WTC11 (cell line): ENCODE measurements around the gene MRPL46. TPM values are rescaled to one million over a fixed set of nuclear protein-coding genes. Genes with fewer than 3 reads are reported as not detected.
"Not testable (repeated sequence)": the region's sequence is repeated elsewhere in the genome, so short reads cannot be mapped to it uniquely, and the experiment has no call there.

Experiments
- ATAC-seq: fragments of 200-7000 bp; cut with Tn5 transposase; 2 replicates; pipeline ENCODE4 v1.10.0; 2021; ENCODE audit warnings: mild to moderate bottlenecking, moderate library complexity
- CTCF ChIA-PET: fragments of 300-600 bp; sonication (Branson Sonifier 250); formaldehyde crosslinking; loops from one replicate; lab custom pipeline; 2021; ENCODE audit warnings: antibody characterized with exemption; lab: Charles Lee
- POLR2A ChIA-PET: fragments of 350-600 bp; sonication (Branson Sonifier 250); formaldehyde crosslinking; loops from one replicate; lab custom pipeline; 2021; ENCODE audit warnings: antibody characterized with exemption; lab: Charles Lee
- DNase-seq: peaks from one replicate; pipeline ENCODE4 v3.0.0; 2021; ENCODE audit warnings: low spot score
- H3K27ac Mint-ChIP-seq: 2 replicates; pipeline ENCODE4 v1.8.0; 2021; ENCODE audit warnings: mixed read lengths
- H3K27me3 Mint-ChIP-seq: 2 replicates; pipeline ENCODE4 v1.8.0; 2021; ENCODE audit warnings: low read depth, mild to moderate bottlenecking, moderate library complexity, mixed read lengths
- H3K36me3 Mint-ChIP-seq: 2 replicates; pipeline ENCODE4 v1.8.0; 2021; ENCODE audit warnings: mixed read lengths
- H3K4me1 Mint-ChIP-seq: 2 replicates; pipeline ENCODE4 v1.8.0; 2022; ENCODE audit warnings: mixed read lengths
- H3K4me3 Mint-ChIP-seq: 2 replicates; pipeline ENCODE4 v1.8.0; 2021; ENCODE audit warnings: mild to moderate bottlenecking, moderate library complexity, mixed read lengths
- H3K9me3 Mint-ChIP-seq: 2 replicates; pipeline ENCODE4 v1.8.0; 2021; ENCODE audit warnings: mixed read lengths
- ATF3 ChIP-seq: sonication (generic); formaldehyde crosslinking; conservative IDR thresholded peaks from 2 replicates; pipeline ENCODE4 v1.8.1; 2022; ENCODE audit warnings: mild to moderate bottlenecking, missing genetic modification reagents
- CREB1 ChIP-seq: sonication (generic); formaldehyde crosslinking; IDR thresholded peaks from 2 replicates; pipeline ENCODE4 v1.8.0; 2023; ENCODE audit warnings: mild to moderate bottlenecking, missing genetic modification reagents
- E2F1 ChIP-seq: sonication (generic); formaldehyde crosslinking; IDR thresholded peaks from 2 replicates; pipeline ENCODE4 v1.8.0; 2022; ENCODE audit warnings: mild to moderate bottlenecking, missing genetic modification reagents
- GRHL2 ChIP-seq: fragments of 250-450 bp; sonication (Bioruptor Pico); IDR thresholded peaks from 2 replicates; pipeline ENCODE4 v1.8.0; 2022; ENCODE audit warnings: mild to moderate bottlenecking, moderate library complexity; ENCODE audit not compliant: insufficient replicate concordance, severe bottlenecking
- GTF2I ChIP-seq: fragments of 250-450 bp; sonication (Bioruptor Pico); conservative IDR thresholded peaks from 2 replicates; pipeline ENCODE4 v1.4.0; 2021; ENCODE audit warnings: mild to moderate bottlenecking
- HMGXB4 ChIP-seq: sonication (generic); formaldehyde crosslinking; IDR thresholded peaks from 2 replicates; pipeline ENCODE4 v1.8.1; 2023; ENCODE audit warnings: mild to moderate bottlenecking, moderate library complexity, missing genetic modification reagents
- KAT7 ChIP-seq: sonication (generic); formaldehyde crosslinking; IDR thresholded peaks from 2 replicates; pipeline ENCODE4 v1.8.1; 2023; ENCODE audit warnings: missing genetic modification reagents, mild to moderate bottlenecking, borderline replicate concordance
- NR1H2 ChIP-seq: sonication (generic); formaldehyde crosslinking; IDR thresholded peaks from 2 replicates; pipeline ENCODE4 v1.9.0; 2021; ENCODE audit warnings: mild to moderate bottlenecking, moderate library complexity, missing genetic modification reagents
- RELA ChIP-seq: sonication (generic); formaldehyde crosslinking; IDR thresholded peaks from 2 replicates; pipeline ENCODE4 v1.8.1; 2022; ENCODE audit warnings: missing genetic modification reagents, mild to moderate bottlenecking, borderline replicate concordance
- TEAD1 ChIP-seq: sonication (generic); formaldehyde crosslinking; IDR thresholded peaks from 2 replicates; pipeline ENCODE4 v1.8.0; 2022; ENCODE audit warnings: mild to moderate bottlenecking, missing genetic modification reagents
- USF1 ChIP-seq: sonication (generic); formaldehyde crosslinking; IDR thresholded peaks from 2 replicates; pipeline ENCODE4 v1.8.0; 2022; ENCODE audit warnings: mild to moderate bottlenecking, missing genetic modification reagents
- USF2 ChIP-seq: sonication (generic); formaldehyde crosslinking; IDR thresholded peaks from 2 replicates; pipeline ENCODE4 v1.8.1; 2023; ENCODE audit warnings: mild to moderate bottlenecking, missing genetic modification reagents, moderate library complexity
- ZNF121 ChIP-seq: sonication (generic); formaldehyde crosslinking; IDR thresholded peaks from 2 replicates; pipeline ENCODE4 v1.8.0; 2023; ENCODE audit warnings: missing genetic modification reagents
- ZNF281 ChIP-seq: sonication (generic); formaldehyde crosslinking; IDR thresholded peaks from 2 replicates; pipeline ENCODE4 v1.8.0; 2023; ENCODE audit warnings: mild to moderate bottlenecking, missing genetic modification reagents
- ZNF512 ChIP-seq: sonication (generic); formaldehyde crosslinking; IDR thresholded peaks from 2 replicates; pipeline ENCODE4 v1.8.1; 2022; ENCODE audit warnings: missing genetic modification reagents, borderline replicate concordance
- ZSCAN18 ChIP-seq: fragments of 250-450 bp; sonication (Bioruptor Pico); IDR thresholded peaks from 2 replicates; pipeline ENCODE4 v2.1.2; 2022; ENCODE audit warnings: mild to moderate bottlenecking, moderate library complexity
- total RNA-seq: library from RNA; stranded (reverse); gene quantifications from 3 replicates; pipeline ENCODE4 v1.2.3, GENCODE V29; 2021

MRPL46 gene
- total RNA-seq, 1 experiment from 2014 or later: 26.8 TPM

- TF ChIP-seq USF2 (CRISPR knock-in tag) (peak; percentile 73), GRHL2 (CRISPR knock-in tag) (no peak), ZSCAN18 (CRISPR knock-in tag) (no peak), USF1 (CRISPR knock-in tag) (peak; percentile 69; the same call in 1 of the 2 replicates), RELA (CRISPR knock-in tag) (no peak), TEAD1 (no peak), ZNF512 (CRISPR knock-in tag) (no peak)
- TF ChIP-seq, all 79 proteins: peak for 2
- DNase-seq (peak; percentile 38), ATAC-seq (peak; percentile 85)
- peaks cover 19% of the 10 kb centered on the region for H3K36me3 Mint-ChIP-seq
- H3K9me3 Mint-ChIP-seq: no peaks in the 10 kb centered on the region
- CTCF ChIA-PET: interaction anchor here (1.0 to 3.4 kb wide), 5 partner anchors 9 to 162 kb away, joined by 3 to 18 read pairs (median 6); partner anchors contain the start of genes ISG20, MRPL46 and MRPS11
- H3K27me3 Mint-ChIP-seq: no peaks in the 10 kb centered on the region
- H3K4me1 Mint-ChIP-seq: peaks cover 3% of the 10 kb centered on the region; the same call in 1 of the 2 replicates
- POLR2A ChIA-PET: no interaction called here
- no peak overlapping the region for H3K27ac Mint-ChIP-seq
- H3K4me3 Mint-ChIP-seq: no peak overlapping the region
These were observed 9.5 kb upstream of the MRPL46 start for GRCh38 chr15:88476635-88477060.

GRCh38 chr15:88473661-88474293 is 6.6 kb upstream of the MRPL46 start:
- POLR2A ChIA-PET, H3K27me3 Mint-ChIP-seq, H3K4me3 Mint-ChIP-seq, H3K4me1 Mint-ChIP-seq, DNase-seq, H3K27ac Mint-ChIP-seq, ATAC-seq: not testable (repeated sequence)
- TF ChIP-seq ZNF121 (CRISPR knock-in tag): 0 out of 2 replicates have a peak, but pooled peaks have one; percentile 56
- TF ChIP-seq, all 79 proteins: peak for 1; not testable (repeated sequence) for 78
- H3K36me3 Mint-ChIP-seq: peaks cover 19% of the 10 kb centered on the region
- H3K9me3 Mint-ChIP-seq, CTCF ChIA-PET: not testable (repeated sequence)

GRCh38 chr15:88472225-88472624 is 5.0 kb upstream of the MRPL46 start:
- Mint-ChIP-seq H3K4me3 (no peak overlapping the region), H3K27me3 (no peaks in the 10 kb centered on the region), H3K9me3 (no peaks in the 10 kb centered on the region), H3K36me3 (peaks cover 12% of the 10 kb centered on the region), H3K27ac (no peak overlapping the region), H3K4me1 (peaks cover 8% of the 10 kb centered on the region)
- ATAC-seq: no peak
- DNase-seq: no peak
- ChIA-PET CTCF (interaction anchor here (0.6 kb wide), 1 partner anchor 22 kb away, joined by 4 read pairs; no protein-coding TSS in a partner anchor), POLR2A (no interaction called here)
- no peak for TF ChIP-seq CREB1 (CRISPR knock-in tag)
- no peak for TF ChIP-seq ATF3 (CRISPR knock-in tag)
- TF ChIP-seq KAT7 (CRISPR knock-in tag): no peak
- TF ChIP-seq HMGXB4 (CRISPR knock-in tag): no peak
- no peak for TF ChIP-seq GTF2I
- TF ChIP-seq ZNF281 (CRISPR knock-in tag): no peak
- TF ChIP-seq E2F1: no peak
- TF ChIP-seq NR1H2 (CRISPR knock-in tag): no peak
